HepG2 (cell line): ENCODE data around the gene SDR39U1. TPM values are rescaled to one million over a fixed set of nuclear protein-coding genes. Genes with fewer than 3 reads are reported as not detected.

ENCODE experiments used
- ATF5 ChIP-seq: sonication (generic); formaldehyde crosslinking; IDR thresholded peaks from 2 replicates; pipeline ENCODE4 v1.4.0; 2020; ENCODE audit warnings: mild to moderate bottlenecking, low read depth, missing genetic modification reagents
- BRCA1 ChIP-seq: sonication (generic); formaldehyde crosslinking; IDR thresholded peaks from 2 replicates; pipeline ENCODE4 v1.4.0; 2020; ENCODE audit warnings: missing genetic modification reagents
- GLI4 ChIP-seq: sonication (generic); formaldehyde crosslinking; IDR thresholded peaks from 2 replicates; pipeline ENCODE4 v1.5.1; 2020; ENCODE audit warnings: missing genetic modification reagents, mild to moderate bottlenecking, moderate library complexity, borderline replicate concordance
- KLF9 ChIP-seq: IDR thresholded peaks from 2 replicates; pipeline ENCODE4 v1.6.1; 2016; ENCODE audit warnings: low read depth
- MED13 ChIP-seq: sonication (generic); formaldehyde crosslinking; IDR thresholded peaks from 2 replicates; pipeline ENCODE4 v1.5.0; 2020; ENCODE audit warnings: missing genetic modification reagents
- MEIS2 ChIP-seq: sonication (generic); formaldehyde crosslinking; IDR thresholded peaks from 2 replicates; pipeline ENCODE4 v1.9.0; 2021; ENCODE audit warnings: mild to moderate bottlenecking, missing genetic modification reagents
- NKX3-1 ChIP-seq: sonication (generic); formaldehyde crosslinking; IDR thresholded peaks from 2 replicates; pipeline ENCODE4 v1.5.0; 2020; ENCODE audit warnings: missing genetic modification reagents
- NR2F1 ChIP-seq, 2 experiments: fragments of 450-650 bp in 1 of 2; formaldehyde crosslinking in 1 of 2; IDR thresholded peaks; 2 replicates each; pipeline versions ENCODE4 v1.5.0 to v1.6.1; 2016 to 2020; ENCODE audit warnings: mild to moderate bottlenecking in 1 of 2, missing compliant biosample characterization in 1 of 2, missing genetic modification reagents in 1 of 2, moderate library complexity in 1 of 2
- RBM39 ChIP-seq: fragments of 200-400 bp; formaldehyde crosslinking; IDR thresholded peaks from one replicate; pipeline ENCODE4 v1.6.1; 2018; ENCODE audit warnings: antibody characterized with exemption, mild to moderate bottlenecking, low read depth, low read length; ENCODE audit not compliant: poor library complexity, severe bottlenecking
- SKI ChIP-seq: fragments of 450-650 bp; IDR thresholded peaks from one replicate; pipeline ENCODE4 v1.6.1; 2018; ENCODE audit warnings: mild to moderate bottlenecking; ENCODE audit not compliant: partially characterized antibody
- SP140L ChIP-seq: sonication (generic); formaldehyde crosslinking; IDR thresholded peaks from 2 replicates; pipeline ENCODE4 v1.4.0; 2020; ENCODE audit warnings: missing genetic modification reagents, borderline replicate concordance
- UBTF ChIP-seq: sonication (generic); formaldehyde crosslinking; IDR thresholded peaks from 2 replicates; pipeline ENCODE4 v1.4.0; 2020; ENCODE audit warnings: mild to moderate bottlenecking, missing genetic modification reagents
- ZNF563 ChIP-seq: sonication (generic); formaldehyde crosslinking; IDR thresholded peaks from 2 replicates; pipeline ENCODE4 v1.8.0; 2022; ENCODE audit warnings: mild to moderate bottlenecking, moderate library complexity, missing genetic modification reagents
- ZNF710 ChIP-seq: sonication (generic); formaldehyde crosslinking; IDR thresholded peaks from 2 replicates; pipeline ENCODE4 v1.5.0; 2020; ENCODE audit warnings: mild to moderate bottlenecking, missing genetic modification reagents, borderline replicate concordance
- ZNF780A ChIP-seq: sonication (generic); formaldehyde crosslinking; IDR thresholded peaks from 2 replicates; pipeline ENCODE4 v1.8.0; 2022; ENCODE audit warnings: mild to moderate bottlenecking, missing genetic modification reagents, moderate library complexity
- ZSCAN31 ChIP-seq: sonication (generic); formaldehyde crosslinking; IDR thresholded peaks from 2 replicates; pipeline ENCODE4 v1.5.0; 2020; ENCODE audit warnings: low read depth, mild to moderate bottlenecking, missing genetic modification reagents
- polyA plus RNA-seq, 8 experiments: library from polyadenylated mRNA; depleted of rRNA in 3 of 8; stranded (reverse) in 7 of 8; unstranded in 1 of 8; fragments of >200 nt; fragmentation: Illumina TruSeq in 4 of 8; extraction: Trizol in 4 of 8; gene quantifications; 2 replicates each; pipeline versions ENCODE4 v1.2.1 to v1.2.3, GENCODE V29; 2011 to 2016; ENCODE audit warnings: low read depth in 4 of 8, missing spikeins in 1 of 8, mixed read lengths in 1 of 8; ENCODE audit not compliant: insufficient read depth in 1 of 8
- total RNA-seq, 5 experiments: library from RNA; depleted of rRNA; stranded (reverse); fragments of >200 nt; fragmentation: Illumina TruSeq; extraction: Trizol; gene quantifications; 2 replicates each; pipeline ENCODE4 v1.2.3, GENCODE V29; 2016; ENCODE audit warnings: low read depth in 1 of 5

SDR39U1 gene
- total and polyA plus RNA-seq, 2 of the 13 experiments (the other 11 are each of a cell fraction or from before 2014, with no cell fraction given) = 34.4 to 129 TPM

- TF ChIP-seq ZNF780A (CRISPR knock-in tag) (no peak), BRCA1 (CRISPR knock-in tag) (no peak), MED13 (no peak), ZNF563 (CRISPR knock-in tag) (peak; percentile 67; the same call in 1 of the 2 replicates), SP140L (CRISPR knock-in tag) (no peak), UBTF (peak; percentile 65), ZNF710 (CRISPR knock-in tag) (peak; percentile 35; the same call in 1 of the 2 replicates), MEIS2 (peak; percentile 46; the same call in 1 of the 2 replicates), NR2F1 (CRISPR knock-in tag; IDR thresholded peaks at IDR 0.05) (no peak), ATF5 (CRISPR knock-in tag) (no peak), NKX3-1 (CRISPR knock-in tag) (no peak), GLI4 (CRISPR knock-in tag) (no peak), SKI (no peak), ZSCAN31 (CRISPR knock-in tag) (no peak), KLF9 (CRISPR knock-in tag) (no peak), RBM39 (no peak)
Observed at GRCh38 chr14:24398653-24399446, 43.7 kb downstream of the SDR39U1 start, which contains the start of gene NYNRIN (continued).
